Fibroblast of lung (primary cell): ENCODE results near the gene ASIC2.

Experiments
- EZH2 ChIP-seq: IDR thresholded peaks from 2 replicates; pipeline ENCODE4 v1.5.1; 2012; ENCODE audit warnings: low read length, control low read depth, mild to moderate bottlenecking; ENCODE audit errors: missing control alignments
- TF ChIP-seq, protein P1 (sequence below), 2 donors: IDR thresholded peaks in 1 of 2; conservative IDR thresholded peaks in 1 of 2; 1 replicate in 1 of 2; 2 replicates in 1 of 2; pipeline ENCODE4 v1.5.1; 2011 to 2012; ENCODE audit warnings: low read length in 2 of 2, control low read depth in 1 of 2, inconsistent platforms in 1 of 2, low read depth in 1 of 2, mild to moderate bottlenecking in 1 of 2

DNA sequence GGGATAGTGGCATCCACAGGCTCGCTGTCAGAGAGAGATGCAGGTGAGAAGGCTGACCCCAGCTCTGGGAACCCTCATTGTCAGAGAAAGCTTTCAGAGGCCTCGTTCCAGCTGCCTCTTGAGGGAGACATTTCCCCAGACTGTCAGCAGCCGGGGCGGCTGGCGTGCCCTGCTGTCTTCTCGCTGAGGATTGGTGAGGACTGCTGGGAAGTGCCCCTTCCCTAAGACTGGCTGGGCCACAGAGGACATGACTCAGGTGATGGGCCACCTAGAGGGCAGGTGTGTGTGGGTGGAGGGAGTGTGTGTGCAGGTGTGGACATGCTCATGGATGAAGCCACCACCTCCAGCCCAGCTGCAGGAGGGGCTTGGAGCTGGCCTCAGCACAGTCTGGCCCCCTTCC lies 276.2 kb downstream of the ASIC2 start:
- TF ChIP-seq, protein P1, sequence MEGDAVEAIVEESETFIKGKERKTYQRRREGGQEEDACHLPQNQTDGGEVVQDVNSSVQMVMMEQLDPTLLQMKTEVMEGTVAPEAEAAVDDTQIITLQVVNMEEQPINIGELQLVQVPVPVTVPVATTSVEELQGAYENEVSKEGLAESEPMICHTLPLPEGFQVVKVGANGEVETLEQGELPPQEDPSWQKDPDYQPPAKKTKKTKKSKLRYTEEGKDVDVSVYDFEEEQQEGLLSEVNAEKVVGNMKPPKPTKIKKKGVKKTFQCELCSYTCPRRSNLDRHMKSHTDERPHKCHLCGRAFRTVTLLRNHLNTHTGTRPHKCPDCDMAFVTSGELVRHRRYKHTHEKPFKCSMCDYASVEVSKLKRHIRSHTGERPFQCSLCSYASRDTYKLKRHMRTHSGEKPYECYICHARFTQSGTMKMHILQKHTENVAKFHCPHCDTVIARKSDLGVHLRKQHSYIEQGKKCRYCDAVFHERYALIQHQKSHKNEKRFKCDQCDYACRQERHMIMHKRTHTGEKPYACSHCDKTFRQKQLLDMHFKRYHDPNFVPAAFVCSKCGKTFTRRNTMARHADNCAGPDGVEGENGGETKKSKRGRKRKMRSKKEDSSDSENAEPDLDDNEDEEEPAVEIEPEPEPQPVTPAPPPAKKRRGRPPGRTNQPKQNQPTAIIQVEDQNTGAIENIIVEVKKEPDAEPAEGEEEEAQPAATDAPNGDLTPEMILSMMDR (conservative IDR thresholded peaks at IDR 0.05 in 1 of 2, IDR thresholded peaks at IDR 0.05 in 1 of 2; ENCODE audit: low read depth in 1 of 2, low read length in 2 of 2), result no peak
- no peak for TF ChIP-seq EZH2
